ENCODE measurements around the gene CD44.
A peak's percentile ranks its signal among the peaks of the same experiment; 100 is the strongest.

DNA sequence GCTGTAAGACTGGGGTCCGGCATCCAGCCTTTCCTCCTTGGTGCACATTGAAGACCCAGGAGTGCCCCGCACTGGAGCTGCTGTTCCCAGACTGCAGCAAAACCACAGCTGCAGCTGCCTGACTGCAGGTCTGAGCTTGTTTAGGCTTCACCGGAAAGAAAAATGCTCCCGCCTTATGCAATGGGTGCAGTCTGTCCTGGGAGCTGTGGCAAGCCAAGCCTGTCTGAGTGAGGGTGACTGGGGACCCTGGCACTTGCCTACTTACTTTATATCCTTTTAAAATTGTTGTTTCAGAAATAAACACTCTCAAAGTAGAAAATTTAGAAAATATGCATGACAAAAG lies 23.3 kb upstream of the CD44 start:
- TF ChIP-seq, protein P1, sequence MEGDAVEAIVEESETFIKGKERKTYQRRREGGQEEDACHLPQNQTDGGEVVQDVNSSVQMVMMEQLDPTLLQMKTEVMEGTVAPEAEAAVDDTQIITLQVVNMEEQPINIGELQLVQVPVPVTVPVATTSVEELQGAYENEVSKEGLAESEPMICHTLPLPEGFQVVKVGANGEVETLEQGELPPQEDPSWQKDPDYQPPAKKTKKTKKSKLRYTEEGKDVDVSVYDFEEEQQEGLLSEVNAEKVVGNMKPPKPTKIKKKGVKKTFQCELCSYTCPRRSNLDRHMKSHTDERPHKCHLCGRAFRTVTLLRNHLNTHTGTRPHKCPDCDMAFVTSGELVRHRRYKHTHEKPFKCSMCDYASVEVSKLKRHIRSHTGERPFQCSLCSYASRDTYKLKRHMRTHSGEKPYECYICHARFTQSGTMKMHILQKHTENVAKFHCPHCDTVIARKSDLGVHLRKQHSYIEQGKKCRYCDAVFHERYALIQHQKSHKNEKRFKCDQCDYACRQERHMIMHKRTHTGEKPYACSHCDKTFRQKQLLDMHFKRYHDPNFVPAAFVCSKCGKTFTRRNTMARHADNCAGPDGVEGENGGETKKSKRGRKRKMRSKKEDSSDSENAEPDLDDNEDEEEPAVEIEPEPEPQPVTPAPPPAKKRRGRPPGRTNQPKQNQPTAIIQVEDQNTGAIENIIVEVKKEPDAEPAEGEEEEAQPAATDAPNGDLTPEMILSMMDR (IDR thresholded peaks at IDR 0.05; ENCODE audit: borderline replicate concordance, extremely low read depth, low read length, poor library complexity, severe bottlenecking), result peak; percentile 10
- TF ChIP-seq EZH2 (IDR thresholded peaks at IDR 0.05; ENCODE audit: borderline replicate concordance, low read depth, low read length, severe bottlenecking), result no peak

All from DND-41 (cell line).